ENCODE results near the gene PKD1L1. TPM values are rescaled to one million over a fixed set of nuclear protein-coding genes. Genes with fewer than 3 reads are reported as not detected.
A peak's percentile ranks its signal among the peaks of the same experiment; 100 is the strongest.
"Not testable (repeated sequence)": the region's sequence is repeated elsewhere in the genome, so short reads cannot be mapped to it uniquely, and the experiment has no call there.

PKD1L1 gene
- total and polyA plus RNA-seq, 2 donors (not counting 1 experiment from before 2014, with no cell fraction given), result 0.59 to 0.70 TPM

DNA sequence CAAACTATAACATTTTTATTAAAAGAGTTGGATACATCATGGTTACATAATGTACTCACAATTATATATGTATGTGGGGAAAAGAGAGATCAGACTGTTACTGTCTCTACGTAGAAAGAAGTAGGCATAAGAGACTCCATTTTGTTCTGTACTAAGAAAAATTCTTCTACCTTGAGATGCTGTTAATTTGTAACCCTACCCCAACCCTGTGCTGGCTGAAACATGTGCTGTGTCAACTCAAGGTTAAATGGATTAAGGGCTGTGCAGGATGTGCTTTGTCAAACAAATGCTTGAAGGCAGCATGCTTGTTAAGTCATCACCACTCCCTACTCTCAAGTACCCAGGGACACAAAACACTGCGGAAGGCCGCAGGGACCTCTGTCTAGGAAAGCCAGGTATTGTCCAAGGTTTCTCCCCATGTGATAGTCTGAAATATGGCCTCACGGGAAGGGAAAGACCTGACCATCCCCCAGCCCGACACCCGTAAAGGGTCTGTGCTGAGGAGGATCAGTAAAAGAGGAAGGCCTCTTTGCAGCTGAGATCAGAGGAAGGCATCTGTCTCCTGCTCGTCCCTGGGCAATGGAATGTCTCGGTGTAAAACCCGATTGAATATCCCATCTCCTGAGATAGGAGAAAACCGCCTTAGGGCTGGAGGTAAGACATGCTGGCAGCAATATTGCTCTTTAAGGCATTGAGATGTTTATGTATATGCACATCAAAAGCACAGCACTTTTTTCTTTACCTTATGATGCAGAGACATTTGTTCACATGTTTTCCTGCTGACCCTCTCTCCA is 41.5 kb upstream of the PKD1L1 start:
- H3K4me3 Mint-ChIP-seq; H3K27me3 ChIP-seq (replicated peaks in 1 of 4; ENCODE audit: control extremely low read depth in 1 of 4, control insufficient read depth in 3 of 4, insufficient read depth in 4 of 4, low read length in 3 of 4); H4K20me1 ChIP-seq (ENCODE audit: control insufficient read depth, insufficient read depth, low read length, poor library complexity, severe bottlenecking); DNase-seq; H3K27ac Mint-ChIP-seq; H2AFZ ChIP-seq (ENCODE audit: insufficient read depth, low read depth, low read length, poor library complexity, severe bottlenecking); intact Hi-C loops (cut with micrococcal nuclease); H3K27me3 Mint-ChIP-seq; H3K27ac ChIP-seq (ENCODE audit: low read length in 2 of 2); H3K36me3 ChIP-seq (replicated peaks in 1 of 2; ENCODE audit: control extremely low read depth in 1 of 2, control insufficient read depth in 1 of 2, extremely low read depth in 1 of 2, insufficient read depth in 2 of 2, low read length in 1 of 2); H3K4me2 ChIP-seq (replicated peaks; ENCODE audit: low read depth, low read length, poor library complexity, severe bottlenecking); POLR2A ChIA-PET; H3K4me3 ChIP-seq (ENCODE audit: control extremely low read depth in 1 of 5, extremely low read depth in 1 of 5, insufficient read depth in 1 of 5, low read depth in 2 of 5, low read length in 4 of 5); H3K9ac ChIP-seq (ENCODE audit: low read length); H3K9me3 Mint-ChIP-seq (ENCODE audit: insufficient read depth); H3K9me3 ChIP-seq (ENCODE audit: control extremely low read depth in 1 of 3, control insufficient read depth in 2 of 3, insufficient read depth in 1 of 3, low read length in 2 of 3); H3K79me2 ChIP-seq (ENCODE audit: control insufficient read depth, insufficient read depth, low read length); ATAC-seq (ENCODE audit: low read depth): not testable (repeated sequence)
- peaks cover 12% of the 10 kb centered on the region for H3K4me1 Mint-ChIP-seq
- CTCF ChIA-PET, result interaction anchor here (0.6 to 4.7 kb wide), 7 partner anchors 39 to 120 kb away, joined by 3 to 229 read pairs (median 12); partner anchors contain the start of genes PKD1L1 and UPP1
- WGBS (ENCODE audit: insufficient coverage), result 69% methylated on average over 5 of the region's 10 CpGs
- peaks cover 9 to 12% of the 10 kb centered on the region in 2 donors for H3K4me1 ChIP-seq (ENCODE audit: control insufficient read depth in 2 of 2, insufficient read depth in 2 of 2, low read length in 2 of 2)

DNA sequence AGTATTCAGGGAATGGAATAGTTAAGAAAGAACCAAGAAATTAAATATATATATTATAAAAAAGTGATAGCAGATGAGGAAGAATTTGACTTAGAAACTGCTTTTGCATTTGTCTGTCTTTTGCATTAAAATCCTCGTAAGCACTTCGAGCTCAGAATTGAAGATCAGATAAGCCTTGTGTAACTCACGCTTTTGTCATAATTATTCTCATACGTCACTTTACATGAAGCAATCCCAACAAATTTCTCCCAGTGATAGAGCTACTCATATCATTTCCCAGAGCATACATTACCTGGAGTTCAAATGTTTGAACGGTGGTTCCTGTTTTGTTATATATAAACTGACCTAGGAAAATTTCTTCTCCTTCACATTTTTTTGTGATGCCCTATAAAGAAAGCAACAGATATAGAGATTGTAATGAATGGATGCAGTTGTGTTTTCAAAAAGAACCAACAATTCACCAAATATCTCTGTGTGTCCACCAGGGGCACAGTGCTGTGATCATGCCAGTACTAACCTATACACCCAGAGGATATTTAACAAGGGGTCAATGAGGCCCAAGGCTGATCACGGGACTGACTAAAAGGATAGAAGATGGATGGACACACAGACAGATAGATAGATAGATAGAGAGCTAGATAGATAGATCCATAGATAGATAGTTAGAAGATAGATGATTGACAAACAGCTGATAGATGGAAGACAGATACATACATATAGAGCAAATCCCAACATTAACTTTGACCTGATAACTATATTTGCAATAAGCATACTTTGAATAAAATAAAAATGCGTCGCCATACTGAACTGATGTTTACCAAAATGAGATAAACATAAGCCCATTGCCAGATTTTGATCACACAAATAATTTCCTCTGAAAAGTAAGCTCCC is 40.5 kb upstream of the PKD1L1 start:
- ChIA-PET POLR2A (no interaction called here), CTCF (interaction anchor here (0.9 to 2.7 kb wide), 8 partner anchors 10 to 124 kb away, joined by 3 to 28 read pairs (median 4); partner anchors contain the start of gene PKD1L1)
- Histone ChIP-seq H3K9ac (ENCODE audit: low read length) (no peak overlapping the region), H2AFZ (ENCODE audit: insufficient read depth, low read depth, low read length, poor library complexity, severe bottlenecking) (no peak overlapping the region), H3K36me3 (replicated peaks in 1 of 2; ENCODE audit: control extremely low read depth in 1 of 2, control insufficient read depth in 1 of 2, extremely low read depth in 1 of 2, insufficient read depth in 2 of 2, low read length in 1 of 2) (no peaks in the 10 kb centered on the region), H3K27me3 (replicated peaks in 1 of 4; ENCODE audit: control extremely low read depth in 1 of 4, control insufficient read depth in 3 of 4, insufficient read depth in 4 of 4, low read length in 3 of 4) (no peaks in the 10 kb centered on the region), H3K4me2 (replicated peaks; ENCODE audit: low read depth, low read length, poor library complexity, severe bottlenecking) (no peak overlapping the region), H3K27ac (ENCODE audit: low read length in 2 of 2) (no peak overlapping the region), H3K4me1 (ENCODE audit: control insufficient read depth in 2 of 2, insufficient read depth in 2 of 2, low read length in 2 of 2) (peaks cover 9 to 12% of the 10 kb centered on the region in 2 donors), H4K20me1 (ENCODE audit: control insufficient read depth, insufficient read depth, low read length, poor library complexity, severe bottlenecking) (no peaks in the 10 kb centered on the region), H3K79me2 (ENCODE audit: control insufficient read depth, insufficient read depth, low read length) (no peaks in the 10 kb centered on the region), H3K4me3 (ENCODE audit: control extremely low read depth in 1 of 5, extremely low read depth in 1 of 5, insufficient read depth in 1 of 5, low read depth in 2 of 5, low read length in 4 of 5) (no peak overlapping the region), H3K9me3 (ENCODE audit: control extremely low read depth in 1 of 3, control insufficient read depth in 2 of 3, insufficient read depth in 1 of 3, low read length in 2 of 3) (no peaks in the 10 kb centered on the region)
- Mint-ChIP-seq H3K4me3 (no peak overlapping the region), H3K27ac (no peak overlapping the region), H3K27me3 (no peaks in the 10 kb centered on the region), H3K9me3 (ENCODE audit: insufficient read depth) (no peaks in the 10 kb centered on the region), H3K4me1 (peaks cover 12% of the 10 kb centered on the region)
- no peak for DNase-seq
- TF ChIP-seq, protein P1, sequence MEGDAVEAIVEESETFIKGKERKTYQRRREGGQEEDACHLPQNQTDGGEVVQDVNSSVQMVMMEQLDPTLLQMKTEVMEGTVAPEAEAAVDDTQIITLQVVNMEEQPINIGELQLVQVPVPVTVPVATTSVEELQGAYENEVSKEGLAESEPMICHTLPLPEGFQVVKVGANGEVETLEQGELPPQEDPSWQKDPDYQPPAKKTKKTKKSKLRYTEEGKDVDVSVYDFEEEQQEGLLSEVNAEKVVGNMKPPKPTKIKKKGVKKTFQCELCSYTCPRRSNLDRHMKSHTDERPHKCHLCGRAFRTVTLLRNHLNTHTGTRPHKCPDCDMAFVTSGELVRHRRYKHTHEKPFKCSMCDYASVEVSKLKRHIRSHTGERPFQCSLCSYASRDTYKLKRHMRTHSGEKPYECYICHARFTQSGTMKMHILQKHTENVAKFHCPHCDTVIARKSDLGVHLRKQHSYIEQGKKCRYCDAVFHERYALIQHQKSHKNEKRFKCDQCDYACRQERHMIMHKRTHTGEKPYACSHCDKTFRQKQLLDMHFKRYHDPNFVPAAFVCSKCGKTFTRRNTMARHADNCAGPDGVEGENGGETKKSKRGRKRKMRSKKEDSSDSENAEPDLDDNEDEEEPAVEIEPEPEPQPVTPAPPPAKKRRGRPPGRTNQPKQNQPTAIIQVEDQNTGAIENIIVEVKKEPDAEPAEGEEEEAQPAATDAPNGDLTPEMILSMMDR (IDR thresholded peaks at IDR 0.05), result peak; percentile 40
- TF ChIP-seq EZH2 (IDR thresholded peaks at IDR 0.05; ENCODE audit: borderline replicate concordance, insufficient read depth, low read depth, low read length, poor library complexity, severe bottlenecking), result no peak
- 100% methylated on average over 2 of the region's 8 CpGs for WGBS (ENCODE audit: insufficient coverage)
- intact Hi-C loops (cut with micrococcal nuclease), result no loop called here
- no peak for ATAC-seq (ENCODE audit: low read depth)

All from B cell (primary cell).